Activated CD4-positive, alpha-beta T cell treated with anti-CD3 and anti-CD28 coated beads, Interleukin-2, amount 50 U/mL, for 24 hours (primary cell): ENCODE results near the gene OTULIN.

Source experiments
- DNase-seq, 2 donors: peaks; one replicate each; pipeline ENCODE4 v3.0.0-alpha.2; 2020; ENCODE audit warnings: low read depth in 1 of 2, low spot score in 1 of 2

Gene OTULIN

DNA sequence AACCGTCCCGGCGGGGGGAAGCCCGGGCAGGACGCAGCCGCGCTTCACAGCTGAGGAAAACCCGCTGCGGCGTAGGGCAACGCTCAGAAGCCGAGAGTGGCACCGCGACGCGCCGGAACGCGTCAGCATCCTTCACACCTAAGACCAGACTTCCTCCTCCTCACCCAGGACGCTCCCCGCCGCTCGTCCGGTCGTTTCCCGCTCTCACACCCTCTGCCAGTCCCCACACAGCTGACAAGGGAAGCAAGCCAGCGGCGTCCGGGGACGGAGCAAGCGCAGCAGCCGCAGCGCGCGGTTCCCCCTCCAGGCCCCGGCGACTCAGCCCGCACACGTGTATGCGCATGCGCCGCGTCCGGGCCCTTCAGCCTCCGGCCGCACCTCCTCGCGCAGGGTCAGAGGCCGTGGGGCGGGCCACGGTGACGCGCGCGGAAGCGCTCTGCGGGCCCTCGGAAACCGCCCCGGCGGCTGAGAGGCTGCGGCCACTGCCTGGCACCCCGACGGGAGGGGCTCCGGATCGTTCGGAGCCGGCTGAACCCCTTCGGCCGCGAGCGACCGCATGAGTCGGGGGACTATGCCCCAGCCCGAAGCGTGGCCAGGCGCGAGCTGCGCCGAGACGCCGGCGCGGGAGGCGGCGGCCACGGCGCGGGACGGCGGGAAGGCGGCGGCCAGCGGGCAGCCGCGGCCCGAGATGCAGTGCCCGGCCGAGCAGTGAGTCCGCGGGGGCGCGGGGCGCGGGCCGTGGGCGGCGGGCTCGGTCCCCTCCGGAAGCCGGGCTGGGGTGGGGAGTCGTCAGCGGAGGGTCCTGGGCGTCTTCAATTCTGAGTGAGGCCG is at the start of gene OTULIN:
Gene OTULIN, plus strand, starts transcription at position 449 of the 831 bp plus-strand sequence. Its CDS starts 108 bp downstream, at position 557.
- peak; percentile 74 to 76 for DNase-seq

DNA sequence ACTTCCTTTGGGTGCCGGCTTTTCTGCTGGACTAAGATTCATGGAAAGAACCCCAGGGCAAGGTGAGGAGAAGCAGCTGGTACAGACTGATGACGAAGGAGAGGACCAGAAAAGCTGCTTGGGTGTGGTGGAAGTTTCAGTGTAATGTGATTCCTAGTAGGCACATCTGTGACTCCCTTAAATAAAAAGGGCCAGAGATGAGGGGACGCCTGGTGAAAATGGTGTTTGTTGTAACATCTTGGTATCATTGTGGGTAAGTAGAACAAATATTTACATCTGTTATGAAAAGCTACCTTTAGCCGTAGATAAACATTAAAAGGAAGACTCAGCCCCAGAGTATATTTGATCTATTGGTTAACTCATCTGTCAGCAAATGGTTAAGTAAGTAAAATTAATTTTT is 49.2 kb upstream of the OTULIN start:
- no peak for DNase-seq

GRCh38 chr5:14617441-14617840 is 47.1 kb upstream of the OTULIN start:
- DNase-seq, result no peak

DNA sequence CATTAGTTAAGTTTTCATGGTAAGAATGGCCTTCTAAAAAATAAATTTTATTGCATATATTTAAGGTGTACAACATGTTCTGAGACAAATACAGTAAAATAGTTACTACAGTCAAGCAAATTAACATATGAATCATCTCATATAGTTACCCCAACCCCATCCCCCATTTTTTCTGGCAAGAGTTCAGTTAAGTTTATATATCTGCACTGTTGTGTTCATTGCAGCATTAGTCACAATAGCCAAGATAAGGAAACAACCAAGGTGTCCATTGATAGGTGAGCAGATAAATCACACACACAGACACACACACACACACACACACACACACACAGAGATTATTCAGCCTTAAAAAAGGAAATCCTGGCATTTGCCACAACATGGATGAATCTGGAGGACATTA is 37.2 kb upstream of the OTULIN start:
- no peak for DNase-seq

DNA sequence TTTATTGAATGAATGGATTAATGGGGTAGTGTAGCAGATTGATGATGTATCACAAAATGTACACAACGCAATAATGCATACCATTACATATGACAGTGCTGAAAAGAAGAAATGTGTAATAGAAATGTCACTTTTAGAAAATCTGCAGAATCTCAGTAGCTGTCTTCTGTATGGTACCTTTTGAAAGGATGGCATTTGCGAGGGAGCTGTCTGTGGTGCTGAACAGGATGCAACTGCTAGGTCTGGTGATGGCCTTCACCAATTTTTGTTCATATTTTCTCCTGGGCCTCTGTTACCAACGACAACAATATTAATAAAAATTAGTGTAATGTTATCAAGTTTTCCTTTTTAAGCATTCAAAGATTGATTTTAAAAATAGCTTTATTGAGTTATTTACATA is 36.2 kb upstream of the OTULIN start:
- DNase-seq, result peak in 1 of 2 donors; percentile 7

GRCh38 chr5:14630671-14631070 is 33.8 kb upstream of the OTULIN start:
- DNase-seq, result no peak

DNA sequence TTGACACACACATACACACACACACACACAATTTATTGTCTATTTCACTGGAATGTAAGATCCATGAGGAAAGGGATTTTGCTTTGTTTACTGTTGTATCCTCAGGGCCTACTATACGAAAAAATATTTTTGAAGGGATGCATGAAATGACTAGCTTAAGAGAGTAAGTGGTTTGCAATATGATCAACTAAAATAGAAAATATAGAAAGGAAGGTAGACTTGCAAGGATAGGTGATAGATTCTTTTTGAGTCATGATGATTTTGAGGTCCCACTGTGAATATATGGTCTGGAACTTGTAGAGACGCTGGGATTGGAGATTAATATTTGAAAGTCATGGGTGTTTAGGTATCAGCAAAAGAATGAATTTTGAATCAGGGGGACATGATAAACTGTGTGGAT is 28.9 kb upstream of the OTULIN start:
- DNase-seq, result no peak

DNA sequence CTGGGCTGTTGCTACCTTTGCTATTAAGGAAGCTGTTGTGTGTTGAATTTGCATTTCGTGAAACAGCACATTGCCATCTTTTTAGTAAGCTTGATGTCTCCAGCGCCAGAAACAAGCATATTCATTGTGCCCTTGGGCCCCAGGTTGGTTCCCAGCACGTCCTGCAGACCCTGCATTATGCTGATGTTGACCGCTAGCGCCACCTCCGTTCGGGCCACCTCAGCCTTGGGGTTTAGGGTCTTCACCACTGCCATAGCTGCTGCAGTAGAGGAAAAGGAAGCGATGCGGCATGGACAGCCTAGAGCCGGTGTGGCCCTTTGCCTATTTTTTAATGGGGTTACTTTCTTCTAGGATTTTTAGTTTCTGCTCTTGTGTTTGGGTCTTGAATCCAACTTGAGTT is 23.8 kb upstream of the OTULIN start:
- no peak for DNase-seq

DNA sequence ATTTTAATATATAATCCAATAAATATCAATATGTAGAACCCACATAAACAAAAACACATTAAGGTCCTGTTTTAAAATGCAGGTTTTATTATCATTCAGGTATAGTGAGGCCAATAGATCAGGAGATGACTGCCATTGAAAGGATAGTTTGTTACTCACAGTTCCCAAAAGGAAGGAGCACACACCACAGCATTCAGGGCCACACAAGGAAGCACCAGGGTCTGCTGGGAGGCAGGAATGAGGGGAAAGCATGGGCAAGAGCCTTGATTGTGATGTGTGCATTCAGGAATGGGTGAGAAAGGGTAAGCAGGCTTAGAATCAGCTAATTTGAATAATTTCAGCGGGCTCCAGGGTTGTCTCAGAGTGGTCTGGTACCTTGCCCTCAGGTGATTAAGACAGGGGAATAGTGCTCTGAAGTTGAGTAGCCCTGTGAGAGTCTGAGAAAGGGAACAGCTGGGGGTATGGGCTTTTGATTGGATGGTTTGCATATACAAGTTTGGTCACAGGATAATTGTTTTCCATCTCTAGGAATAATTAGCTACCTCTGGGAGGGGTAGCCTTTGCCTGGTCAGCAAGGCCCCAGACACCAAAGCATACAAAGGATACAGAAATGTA is 19.8 kb upstream of the OTULIN start:
- no peak for DNase-seq

DNA sequence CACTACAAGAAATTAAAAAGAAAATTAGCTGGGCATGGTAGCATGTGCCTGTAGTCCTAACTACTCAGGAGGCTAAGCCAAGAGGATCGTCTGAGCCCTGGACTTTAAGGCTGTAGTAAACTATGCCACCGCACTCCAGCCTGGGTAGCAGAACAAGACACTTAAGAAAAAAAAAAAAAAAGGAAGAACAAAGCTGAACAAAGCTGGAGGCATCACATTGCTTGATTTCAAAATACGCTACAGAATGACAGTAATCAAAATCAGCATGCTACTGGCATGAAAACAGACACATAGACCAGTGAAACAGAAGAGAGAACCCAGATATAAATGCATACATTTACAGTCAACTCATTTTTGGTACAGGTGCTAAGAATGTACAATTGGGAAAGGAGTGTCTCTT is 14.5 kb upstream of the OTULIN start:
- no peak for DNase-seq

DNA sequence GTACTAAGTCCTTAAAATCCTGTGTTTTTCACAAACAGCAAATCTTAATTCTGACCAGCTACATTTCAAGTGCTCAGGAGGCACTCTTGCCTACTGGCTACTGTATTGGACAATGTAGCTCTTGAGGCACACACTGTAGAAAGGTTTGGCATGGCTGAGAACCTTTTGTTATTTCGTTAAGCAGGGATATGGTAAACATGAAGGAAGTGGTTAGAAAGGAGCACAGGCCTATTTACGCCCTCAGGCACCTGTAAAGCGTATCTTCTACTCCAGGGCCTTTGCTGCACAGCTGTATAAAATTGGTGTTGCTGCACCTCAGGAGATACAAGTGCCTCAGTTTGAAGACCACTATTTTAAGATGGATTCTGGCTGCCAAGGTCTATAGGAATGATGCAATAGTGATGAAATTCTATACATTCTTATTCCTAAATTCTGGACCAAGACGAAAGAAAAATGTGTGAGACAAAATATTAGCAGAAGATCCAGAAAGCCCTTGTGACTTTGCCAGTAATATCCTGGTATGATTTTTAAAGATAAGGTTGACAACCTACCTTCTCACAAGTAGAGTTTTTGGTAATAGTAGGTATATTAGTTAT is 9.3 kb upstream of the OTULIN start:
- DNase-seq, result no peak

GRCh38 chr5:14656898-14657297 is 7.6 kb upstream of the OTULIN start:
- no peak for DNase-seq

GRCh38 chr5:14659821-14660607 is 4.5 kb upstream of the OTULIN start:
- no peak for DNase-seq

DNA sequence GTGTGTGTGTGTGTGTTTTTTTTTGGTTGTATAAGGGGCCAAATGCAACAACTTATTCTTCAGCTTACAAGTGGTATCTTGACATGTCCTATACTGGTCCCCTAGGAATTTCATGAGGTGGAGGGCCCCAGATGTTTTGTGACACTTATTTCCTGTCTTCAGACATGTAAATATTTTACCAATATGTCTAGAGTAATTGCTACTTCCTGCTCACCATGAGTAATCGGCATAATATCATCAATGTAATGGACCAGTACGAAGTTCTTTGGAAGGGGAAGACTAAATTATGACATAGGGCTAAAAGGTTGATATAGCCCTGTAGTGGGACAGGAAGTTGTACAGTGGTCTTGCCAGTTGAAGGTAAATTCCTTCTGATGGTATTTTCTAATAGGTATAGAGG is 3.7 kb upstream of the OTULIN start:
- DNase-seq, result no peak

DNA sequence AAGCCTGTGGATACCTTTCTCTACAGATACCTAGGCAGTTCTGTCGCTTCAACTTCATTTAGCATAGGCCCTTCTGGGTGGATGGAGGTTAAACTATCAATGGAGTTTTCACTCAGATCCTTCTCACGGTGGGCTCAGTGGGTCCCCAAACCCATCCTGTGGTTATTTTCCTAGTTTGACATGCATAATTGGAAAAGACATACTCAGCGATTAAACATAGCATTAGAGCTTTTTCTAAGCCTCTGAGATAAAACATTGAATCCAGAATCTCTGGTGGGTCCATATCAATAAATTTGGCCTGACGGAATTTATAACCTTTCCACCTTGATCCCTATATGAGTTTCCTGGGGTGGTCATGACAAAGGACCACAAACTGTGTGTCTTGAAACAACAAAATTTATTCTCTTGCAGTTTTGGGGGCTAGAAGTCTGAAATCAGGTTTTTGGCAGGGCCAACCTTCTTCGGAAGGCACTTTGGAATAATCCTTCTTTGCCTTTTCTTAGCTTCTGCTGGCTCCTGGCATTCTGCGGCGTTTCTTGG is 1.7 kb upstream of the OTULIN start:
- DNase-seq, result no peak

GRCh38 chr5:14663734-14664269 is 716 bp upstream of the OTULIN start:
- DNase-seq, result no peak

GRCh38 chr5:14665101-14665822 is 744 bp downstream of the OTULIN start:
- no peak for DNase-seq

- DNase-seq, result no peak
Observed at GRCh38 chr5:14665949-14666348, 1.4 kb downstream of the OTULIN start.

- DNase-seq, result no peak
Observed at GRCh38 chr5:14666357-14666756, 1.8 kb downstream of the OTULIN start.

GRCh38 chr5:14667290-14667689 is 2.8 kb downstream of the OTULIN start:
- no peak for DNase-seq
